Measurements from ENCODE around the gene RAD51B.

The RAD51B gene

GRCh38 chr14:68686724-68687123, 867.1 kb downstream of the RAD51B start:
- ATAC-seq (ENCODE audit: low read depth) = no peak
- Histone ChIP-seq H3K27ac (ENCODE audit: poor library complexity, severe bottlenecking) (peak overlapping the region; percentile 100), H3K4me1 (ENCODE audit: insufficient read depth, poor library complexity, severe bottlenecking) (peaks cover 60% of the 10 kb centered on the region)

GRCh38 chr14:68687746-68688145, 868.2 kb downstream of the RAD51B start:
- no peak overlapping the region for H3K4me3 ChIP-seq (ENCODE audit: severe bottlenecking)
- TF ChIP-seq CTCF (IDR thresholded peaks at IDR 0.05; ENCODE audit: poor library complexity, severe bottlenecking) = no peak
- H3K9me3 ChIP-seq (ENCODE audit: severe bottlenecking) = no peaks in the 10 kb centered on the region
- no peaks in the 10 kb centered on the region for H3K27me3 ChIP-seq (ENCODE audit: insufficient read depth, poor library complexity, severe bottlenecking)
- H3K27ac ChIP-seq (ENCODE audit: poor library complexity, severe bottlenecking) = peak overlapping the region; percentile 100
- DNase-seq (ENCODE audit: low spot score) = peak; percentile 97
- H3K4me1 ChIP-seq (ENCODE audit: insufficient read depth, poor library complexity, severe bottlenecking) = peaks cover 50% of the 10 kb centered on the region
- no peaks in the 10 kb centered on the region for H3K36me3 ChIP-seq (ENCODE audit: low read depth)
- peak; percentile 88 for ATAC-seq (ENCODE audit: low read depth)

More at GRCh38 chr14:68686724-68687123, 867.1 kb downstream of the RAD51B start:
- Histone ChIP-seq H3K4me3 (ENCODE audit: severe bottlenecking) (no peak overlapping the region), H3K27me3 (ENCODE audit: insufficient read depth, poor library complexity, severe bottlenecking) (no peaks in the 10 kb centered on the region), H3K36me3 (ENCODE audit: low read depth) (no peaks in the 10 kb centered on the region), H3K9me3 (ENCODE audit: severe bottlenecking) (no peaks in the 10 kb centered on the region)
- no peak for DNase-seq (ENCODE audit: low spot score)
- no peak for TF ChIP-seq CTCF (IDR thresholded peaks at IDR 0.05; ENCODE audit: poor library complexity, severe bottlenecking)

GRCh38 chr14:68688872-68689371, 869.3 kb downstream of the RAD51B start:
- Histone ChIP-seq H3K27me3 (ENCODE audit: insufficient read depth, poor library complexity, severe bottlenecking) (no peaks in the 10 kb centered on the region), H3K27ac (ENCODE audit: poor library complexity, severe bottlenecking) (peak overlapping the region; percentile 100), H3K36me3 (ENCODE audit: low read depth) (no peaks in the 10 kb centered on the region), H3K9me3 (ENCODE audit: severe bottlenecking) (no peaks in the 10 kb centered on the region), H3K4me1 (ENCODE audit: insufficient read depth, poor library complexity, severe bottlenecking) (peaks cover 44% of the 10 kb centered on the region), H3K4me3 (ENCODE audit: severe bottlenecking) (no peak overlapping the region)
- no peak for DNase-seq (ENCODE audit: low spot score)
- ATAC-seq (ENCODE audit: low read depth) = no peak
- TF ChIP-seq CTCF (IDR thresholded peaks at IDR 0.05; ENCODE audit: poor library complexity, severe bottlenecking) = no peak

- H3K4me1 ChIP-seq (ENCODE audit: insufficient read depth, poor library complexity, severe bottlenecking) = peaks cover 46% of the 10 kb centered on the region
- H3K9me3 ChIP-seq (ENCODE audit: severe bottlenecking) = no peaks in the 10 kb centered on the region
- no peak overlapping the region for H3K4me3 ChIP-seq (ENCODE audit: severe bottlenecking)
- ATAC-seq (ENCODE audit: low read depth) (no peak), DNase-seq (ENCODE audit: low spot score) (no peak)
- TF ChIP-seq CTCF (IDR thresholded peaks at IDR 0.05; ENCODE audit: poor library complexity, severe bottlenecking) = no peak
- no peaks in the 10 kb centered on the region for H3K36me3 ChIP-seq (ENCODE audit: low read depth)
- H3K27ac ChIP-seq (ENCODE audit: poor library complexity, severe bottlenecking) = peak overlapping the region; percentile 100
- H3K27me3 ChIP-seq (ENCODE audit: insufficient read depth, poor library complexity, severe bottlenecking) = no peaks in the 10 kb centered on the region
These were observed 869.9 kb downstream of the RAD51B start for GRCh38 chr14:68689511-68689910.

GRCh38 chr14:68690089-68690958, 870.7 kb downstream of the RAD51B start:
- H3K9me3 ChIP-seq (ENCODE audit: severe bottlenecking) = no peaks in the 10 kb centered on the region
- H3K27ac ChIP-seq (ENCODE audit: poor library complexity, severe bottlenecking) = peak overlapping the region; percentile 100
- no peaks in the 10 kb centered on the region for H3K36me3 ChIP-seq (ENCODE audit: low read depth)
- H3K4me1 ChIP-seq (ENCODE audit: insufficient read depth, poor library complexity, severe bottlenecking) = peaks cover 45% of the 10 kb centered on the region
- no peaks in the 10 kb centered on the region for H3K27me3 ChIP-seq (ENCODE audit: insufficient read depth, poor library complexity, severe bottlenecking)
- ATAC-seq (ENCODE audit: low read depth) = no peak
- TF ChIP-seq CTCF (IDR thresholded peaks at IDR 0.05; ENCODE audit: poor library complexity, severe bottlenecking) = no peak
- DNase-seq (ENCODE audit: low spot score) = no peak
- no peak overlapping the region for H3K4me3 ChIP-seq (ENCODE audit: severe bottlenecking)

Data from RWPE2 (cell line).